Skin epidermis (tissue), 12 donors: ENCODE results near the gene SPANXN4.

Experiments
- H3K27ac ChIP-seq, 21 experiments: fragments of 200-600 bp; sonication (generic) in 11 of 21; one replicate each; pipeline ENCODE4 v1.5.0; 2020; ENCODE audit warnings: mild to moderate bottlenecking in 3 of 21, inconsistent platforms in 2 of 21, moderate library complexity in 2 of 21
- H3K4me3 ChIP-seq, 7 experiments: fragments of 200-600 bp; sonication (generic) in 2 of 7; one replicate each; pipeline ENCODE4 v1.5.0; 2020; ENCODE audit warnings: inconsistent platforms in 2 of 7, mild to moderate bottlenecking in 2 of 7, moderate library complexity in 1 of 7

The SPANXN4 gene, protein sequence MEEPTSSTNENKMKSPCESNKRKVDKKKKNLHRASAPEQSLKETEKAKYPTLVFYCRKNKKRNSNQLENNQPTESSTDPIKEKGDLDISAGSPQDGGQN

DNA sequence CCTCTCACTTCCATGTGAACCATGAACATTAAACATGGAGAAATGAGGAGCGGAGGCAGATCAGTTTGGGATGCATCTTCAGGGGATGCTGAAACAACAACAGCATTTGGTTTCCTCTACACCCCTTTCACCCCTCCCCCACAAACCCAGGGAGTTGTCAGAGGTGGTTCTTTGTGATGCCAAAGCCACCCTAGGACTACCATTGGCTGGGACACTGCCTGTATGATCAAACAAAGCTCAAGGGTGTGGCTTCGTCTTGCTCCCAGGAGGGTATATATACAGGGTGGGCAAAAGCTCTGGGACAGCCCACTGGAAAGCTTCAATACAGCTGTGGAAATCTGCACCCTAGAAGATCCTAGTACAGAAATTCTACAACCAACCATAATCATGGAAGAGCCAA lies at the start of gene SPANXN4:
Gene SPANXN4 (plus strand): TSS at position 301 of the 400 bp plus-strand sequence. CDS start 87 bp downstream, at position 388.
- H3K27ac ChIP-seq, result no peak within 1 kb of the TSS
- H3K4me3 ChIP-seq, result no peak within 1 kb of the TSS

DNA sequence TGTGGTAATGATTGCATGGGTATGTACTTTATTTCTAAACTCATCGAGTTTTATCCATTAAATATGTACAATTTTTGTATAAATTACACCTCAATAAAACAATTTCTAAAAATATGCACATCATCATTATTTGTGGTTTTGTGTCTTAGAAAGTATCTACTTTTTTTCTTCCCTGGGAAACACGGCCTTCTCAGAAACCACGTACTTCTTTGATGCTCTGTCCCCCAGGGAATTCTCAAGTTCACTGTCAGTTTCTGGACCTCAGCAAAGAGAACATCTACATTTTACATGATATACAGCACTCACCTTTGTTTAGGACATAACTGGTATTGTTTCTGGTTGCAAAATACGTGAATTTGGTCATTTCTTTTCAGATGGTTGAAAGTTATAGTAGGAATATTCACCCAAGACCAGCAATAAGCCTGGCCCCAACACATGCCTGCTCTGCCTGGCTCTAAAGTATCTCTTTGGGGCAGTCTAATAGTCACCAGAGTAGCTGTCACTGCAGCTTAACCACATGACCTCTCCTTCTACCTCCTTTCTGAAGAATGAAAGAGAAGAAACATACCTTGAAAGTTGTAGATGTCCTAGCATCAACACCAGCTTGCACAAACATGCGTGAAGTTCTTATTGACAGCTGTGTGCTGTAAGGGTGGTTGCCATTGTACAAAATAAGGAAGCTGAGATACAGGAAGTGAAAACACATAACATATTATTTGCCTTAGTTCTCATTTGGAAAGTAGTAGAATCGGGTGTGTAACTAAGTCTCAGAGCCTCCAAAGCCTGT lies 48.4 kb upstream of the SPANXN4 start:
- H3K27ac ChIP-seq, result no peak overlapping the region
- no peak overlapping the region for H3K4me3 ChIP-seq

DNA sequence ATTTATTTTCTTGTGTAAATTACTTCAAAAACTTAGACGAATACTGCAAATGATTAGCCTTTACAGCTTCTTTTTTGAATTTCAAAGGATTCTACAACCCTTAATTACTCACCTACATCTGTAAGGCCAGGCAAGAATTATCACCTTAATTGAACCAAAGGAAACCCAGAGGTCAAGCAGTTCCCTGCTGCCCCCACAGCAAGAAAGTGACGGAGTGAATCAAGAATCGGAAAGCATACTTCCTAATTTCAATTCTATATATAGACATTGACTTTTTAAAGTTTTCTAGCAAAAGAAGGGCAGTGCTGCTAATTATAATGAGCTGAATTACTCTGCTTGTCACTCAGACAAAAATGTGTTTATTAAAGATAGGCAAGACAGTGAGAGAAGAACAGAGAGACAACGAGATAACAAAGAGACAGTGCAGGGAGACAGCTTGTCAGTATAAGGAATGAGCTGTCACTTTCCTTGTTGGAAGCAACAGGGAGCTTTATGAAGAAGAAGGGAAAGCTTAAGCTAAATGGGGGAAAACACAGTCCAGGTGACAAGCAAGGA lies 47.5 kb upstream of the SPANXN4 start:
- Histone ChIP-seq H3K4me3 (no peak overlapping the region), H3K27ac (no peak overlapping the region)

DNA sequence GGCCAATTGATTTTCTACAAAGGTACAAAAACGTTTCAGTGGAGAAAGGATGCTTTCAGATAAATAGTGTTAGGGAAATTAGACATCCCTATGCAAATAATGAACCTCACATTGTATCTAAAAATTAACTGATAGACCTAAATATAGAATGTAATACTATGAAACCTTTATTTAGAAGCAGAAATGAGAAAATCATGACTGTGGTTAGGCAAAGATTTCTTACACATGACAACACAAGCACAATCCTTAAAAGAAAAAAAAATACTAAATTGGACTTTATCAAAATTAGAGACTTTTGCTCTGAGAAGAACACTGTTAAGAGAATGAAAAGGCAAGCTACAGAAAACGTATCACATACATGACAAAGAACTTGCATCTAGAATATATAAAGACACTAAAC lies 43.0 kb upstream of the SPANXN4 start:
- Histone ChIP-seq H3K27ac (no peak overlapping the region), H3K4me3 (no peak overlapping the region)

DNA sequence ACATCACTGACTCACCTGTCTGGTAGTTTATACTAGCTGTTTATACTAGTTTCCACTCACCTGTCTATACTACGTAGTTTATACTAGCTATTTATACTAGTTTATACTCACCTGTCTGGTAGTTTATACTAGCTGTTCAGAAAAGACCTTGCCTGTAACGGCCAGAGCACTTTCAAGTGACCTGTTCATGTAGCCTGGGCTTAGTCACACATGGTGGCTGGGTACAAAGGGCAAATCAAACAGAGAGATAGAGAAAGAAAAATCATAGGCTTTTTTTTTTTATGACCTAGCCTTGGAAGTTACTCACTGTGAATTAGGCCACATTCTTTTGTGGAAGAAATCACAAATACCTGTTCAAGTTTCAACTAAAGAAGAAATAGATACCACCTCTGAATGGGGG lies 30.7 kb upstream of the SPANXN4 start:
- H3K27ac ChIP-seq, result no peak overlapping the region
- H3K4me3 ChIP-seq, result no peak overlapping the region

DNA sequence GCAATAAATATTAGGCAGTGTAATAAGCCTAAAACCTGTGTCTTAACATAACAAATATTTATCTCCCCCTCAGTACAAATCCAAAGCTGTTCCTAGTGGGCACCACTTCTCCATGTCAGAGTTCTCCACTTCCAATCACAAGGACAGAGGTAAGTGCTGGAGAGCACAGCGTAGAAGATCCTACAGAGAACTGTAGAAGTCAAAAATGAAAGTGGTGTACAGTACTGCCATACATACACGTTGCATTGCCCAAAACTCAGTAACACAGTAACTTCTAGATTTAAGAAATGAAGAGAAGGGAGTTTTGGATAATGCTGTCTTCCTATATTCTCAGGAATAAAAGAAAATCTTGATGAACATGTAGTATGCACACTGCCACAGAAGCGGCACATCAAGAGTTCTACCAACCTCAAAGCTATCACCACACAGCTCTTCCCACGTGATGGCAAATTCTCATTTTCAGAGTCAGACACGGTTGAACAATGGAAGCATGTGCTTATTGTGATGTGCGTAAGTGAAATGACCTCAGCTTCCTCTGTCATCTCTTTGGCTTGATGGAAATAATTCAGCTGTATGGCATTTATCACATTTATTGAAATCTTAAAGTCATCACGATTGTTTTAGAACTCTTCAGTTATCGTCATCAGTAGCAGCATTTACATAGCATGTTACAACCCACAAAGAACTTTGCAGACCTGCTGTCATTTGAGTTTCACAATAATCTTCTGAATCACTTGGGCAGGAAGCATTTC lies 27.1 kb upstream of the SPANXN4 start:
- H3K4me3 ChIP-seq, result no peak overlapping the region

DNA sequence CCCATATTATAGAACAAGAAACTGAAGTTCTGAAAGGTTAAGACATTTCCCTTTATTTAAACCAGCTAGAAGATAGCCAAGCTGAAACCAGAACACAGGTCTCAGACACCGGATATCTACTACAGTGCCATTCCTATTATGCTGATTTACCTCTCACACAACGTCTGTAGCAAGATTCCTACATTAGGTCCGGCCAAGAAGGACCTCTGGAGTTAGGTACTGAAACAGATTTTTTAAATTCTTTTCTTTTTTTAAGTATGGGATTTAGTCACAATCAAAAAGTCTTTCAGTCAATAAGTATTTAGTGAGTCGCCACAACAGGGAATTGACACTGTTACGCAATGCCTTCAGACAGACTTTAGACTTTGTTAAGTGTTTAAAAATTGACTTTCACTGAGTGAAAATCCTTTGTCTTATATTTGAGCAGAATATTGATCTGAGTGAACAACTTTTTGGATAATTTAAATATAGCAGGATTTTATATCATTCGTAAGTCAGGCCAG lies 26.5 kb upstream of the SPANXN4 start:
- Histone ChIP-seq H3K27ac (no peak overlapping the region), H3K4me3 (no peak overlapping the region)

More for the DNA sequence above, 27.1 kb upstream of the SPANXN4 start:
- H3K27ac ChIP-seq, result no peak overlapping the region

DNA sequence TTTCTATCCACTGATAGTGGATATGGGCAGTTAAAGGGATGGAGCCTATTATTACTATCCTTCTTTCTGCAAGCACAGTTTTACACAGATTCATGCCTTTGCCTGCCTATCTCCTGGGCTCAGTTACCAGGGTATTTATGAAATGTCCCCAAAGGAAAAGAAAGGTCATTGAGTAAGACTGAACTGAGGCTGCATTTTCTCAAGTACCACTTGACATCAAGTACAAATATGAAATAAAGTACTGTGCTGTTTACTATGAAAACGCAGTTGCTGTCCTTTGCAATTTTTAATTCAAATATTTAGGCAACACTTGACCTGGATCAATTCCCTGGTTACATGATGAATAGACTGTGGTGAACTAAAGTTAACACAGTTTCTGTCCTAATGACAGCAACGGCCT lies 23.5 kb upstream of the SPANXN4 start:
- H3K4me3 ChIP-seq, result no peak overlapping the region
- no peak overlapping the region for H3K27ac ChIP-seq

DNA sequence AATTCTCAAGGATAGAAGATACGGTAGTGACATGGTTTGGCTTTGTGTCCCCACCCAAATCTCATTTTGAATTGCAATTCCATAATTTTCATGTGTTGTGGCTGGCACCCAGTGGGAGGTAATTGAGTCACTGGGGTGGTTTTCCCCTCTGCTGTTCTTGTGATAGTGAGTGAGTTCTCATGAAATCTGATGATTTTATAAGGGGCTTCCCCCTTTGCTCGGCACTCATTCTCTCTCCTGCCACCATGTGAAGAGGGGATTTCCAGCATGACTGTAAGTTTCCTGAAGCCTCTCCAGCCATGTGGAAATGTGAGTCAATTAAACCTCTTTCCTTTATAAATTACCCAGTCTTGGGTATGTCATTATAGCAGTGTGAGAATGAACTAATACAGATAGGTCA lies 8.5 kb upstream of the SPANXN4 start:
- H3K27ac ChIP-seq, result no peak overlapping the region
- H3K4me3 ChIP-seq, result no peak overlapping the region

DNA sequence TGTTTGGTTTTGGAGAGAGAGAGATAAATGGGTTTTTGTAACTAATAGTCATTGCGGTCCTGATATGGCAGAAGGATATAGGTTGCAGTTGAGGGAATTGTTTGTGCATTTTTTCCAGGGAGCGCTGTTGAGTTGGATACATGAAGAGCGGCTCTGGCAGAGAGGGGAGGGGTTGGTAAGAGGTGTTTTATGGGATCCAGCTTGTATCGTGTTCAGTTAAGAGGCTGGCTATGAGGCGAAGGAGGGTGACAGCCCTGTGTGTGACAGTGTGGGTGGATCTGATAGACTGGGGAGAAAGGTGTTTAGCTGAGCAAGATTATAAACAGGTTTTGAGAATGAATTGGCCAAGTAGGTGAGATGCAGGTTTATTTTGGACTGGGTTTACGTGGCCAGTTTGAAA lies 1.5 kb downstream of the SPANXN4 start:
- H3K4me3 ChIP-seq, result no peak overlapping the region

DNA sequence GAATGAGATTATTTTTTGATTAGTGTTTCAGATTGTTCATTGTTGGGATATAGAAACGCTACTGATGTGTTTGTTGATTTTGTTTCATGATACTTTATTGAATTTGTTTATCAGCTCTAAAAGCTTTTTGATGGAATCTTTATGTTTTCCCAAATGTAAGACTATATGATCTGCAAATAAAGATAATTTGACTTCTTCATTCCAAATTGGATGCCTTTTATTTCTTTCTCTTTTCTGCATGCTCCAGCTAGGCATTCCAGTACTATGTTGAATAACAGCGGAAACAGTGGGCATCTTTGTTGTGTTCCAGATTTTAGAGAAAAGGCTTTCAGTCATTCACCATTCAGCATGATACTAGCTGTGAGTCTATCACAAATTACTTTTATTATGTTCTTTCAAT lies 21.8 kb downstream of the SPANXN4 start:
- H3K27ac ChIP-seq, result no peak overlapping the region
- no peak overlapping the region for H3K4me3 ChIP-seq

More for the DNA sequence above, 1.5 kb downstream of the SPANXN4 start:
- no peak overlapping the region for H3K27ac ChIP-seq

DNA sequence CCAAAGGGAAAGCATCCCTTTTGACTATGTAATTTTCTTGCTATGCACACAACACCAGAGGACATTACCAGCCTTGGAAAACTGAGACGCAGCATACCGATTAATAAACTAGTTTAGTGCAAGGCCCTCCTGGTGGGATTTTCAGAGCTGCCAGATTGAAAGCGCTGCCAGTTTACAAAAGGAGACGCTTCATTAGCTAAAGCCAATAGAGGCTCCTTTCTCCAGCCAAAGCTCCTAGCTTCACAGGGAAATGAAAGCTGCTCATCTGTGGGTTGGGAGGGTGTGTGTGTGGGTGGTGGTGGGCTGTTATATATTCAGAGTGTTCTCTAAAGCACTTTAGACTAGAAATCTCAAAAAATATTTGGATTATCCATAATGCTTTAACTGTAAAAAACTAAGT lies 32.4 kb downstream of the SPANXN4 start:
- Histone ChIP-seq H3K27ac (no peak overlapping the region), H3K4me3 (no peak overlapping the region)

DNA sequence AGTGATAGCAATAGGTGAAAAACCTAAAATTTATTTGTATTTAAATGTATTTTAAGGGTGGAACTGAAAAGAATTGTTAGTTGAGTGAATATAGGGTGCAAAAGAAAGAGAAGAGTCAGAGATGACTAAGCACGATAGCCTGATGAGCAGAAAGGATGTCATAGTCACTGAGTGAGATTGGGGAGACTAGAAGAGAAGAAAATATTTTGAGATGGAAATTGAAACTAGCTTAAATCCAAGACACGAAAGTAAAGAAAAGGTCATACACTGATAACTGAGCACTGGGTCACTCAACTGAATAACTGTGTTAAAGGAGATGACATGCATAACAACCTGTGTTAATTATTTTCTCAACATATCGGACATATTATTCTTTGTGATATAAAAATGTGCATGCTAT lies 55.5 kb downstream of the SPANXN4 start:
- H3K4me3 ChIP-seq, result no peak overlapping the region
- no peak overlapping the region for H3K27ac ChIP-seq

DNA sequence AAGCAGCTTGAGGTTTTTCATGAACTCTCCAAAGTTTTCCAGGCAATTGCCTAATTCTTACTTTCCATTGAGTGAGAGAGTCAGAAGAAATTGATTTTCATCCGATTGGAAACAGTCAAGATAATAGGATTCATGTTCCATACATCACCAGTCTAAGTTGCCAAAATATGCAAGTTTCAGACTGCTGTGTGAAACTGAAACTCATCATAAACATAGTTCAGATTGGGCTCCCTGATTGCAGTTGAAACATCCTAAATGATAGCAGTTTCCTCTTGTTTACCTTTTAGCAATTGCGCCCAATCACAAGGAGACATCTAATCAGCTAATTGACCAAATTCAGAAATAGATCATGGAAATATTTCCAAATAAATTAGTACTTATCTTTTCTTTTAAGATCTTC lies 56.8 kb downstream of the SPANXN4 start:
- Histone ChIP-seq H3K27ac (no peak overlapping the region), H3K4me3 (no peak overlapping the region)
